H1 (cell line): ENCODE data around the gene CDC73. TPM values are rescaled to one million over a fixed set of nuclear protein-coding genes. Genes with fewer than 3 reads are reported as not detected.

Experiments
- KDM1A ChIP-seq: fragments of 200-600, 300-600 bp; sonication (generic); IDR thresholded peaks from 2 replicates; pipeline ENCODE4 v1.7.1; 2016; ENCODE audit warnings: mild to moderate bottlenecking, low read length, borderline replicate concordance
- NANOG ChIP-seq: IDR thresholded peaks from 2 replicates; pipeline ENCODE4 v1.6.1; 2011; ENCODE audit warnings: low read length, low read depth, mild to moderate bottlenecking, inconsistent platforms; ENCODE audit not compliant: insufficient read depth, poor library complexity, severe bottlenecking
- POLR2A ChIP-seq, 2 experiments: IDR thresholded peaks; 1 replicate in 1 of 2; 2 replicates in 1 of 2; pipeline ENCODE4 v1.6.1; 2011; ENCODE audit warnings: low read depth in 2 of 2, low read length in 2 of 2, mild to moderate bottlenecking in 2 of 2; ENCODE audit errors: control extremely low read depth in 1 of 2
- POU5F1 ChIP-seq: IDR thresholded peaks from 2 replicates; pipeline ENCODE4 v1.6.1; 2011; ENCODE audit warnings: low read depth, mild to moderate bottlenecking, low read length, moderate library complexity
- SIX5 ChIP-seq: IDR thresholded peaks from 2 replicates; pipeline ENCODE4 v1.6.1; 2011; ENCODE audit warnings: mild to moderate bottlenecking, low read depth, low read length
- polyA plus RNA-seq, 7 experiments: library from polyadenylated mRNA; depleted of rRNA in 3 of 7; stranded (reverse) in 5 of 7; unstranded in 2 of 7; fragments of >200 nt in 5 of 7; fragments of 200-250 nt in 2 of 7; gene quantifications; 1 replicate in 5 of 7; 2 replicates in 1 of 7; 4 replicates in 1 of 7; pipeline versions ENCODE4 v1.2.1 to v1.2.3, GENCODE V29; 2011 to 2013; ENCODE audit warnings: missing spikeins in 2 of 7, mixed read lengths in 2 of 7
- total RNA-seq: library from RNA; stranded (reverse); fragmentation: NEBNext Ultra II Directional; extraction: Animal tissue kit (Norgen Biotek cat#: 25700); gene quantifications from 2 replicates; pipeline ENCODE4 v1.2.1, GENCODE V29; 2021
- TF ChIP-seq, protein P1 (sequence below): fragments of 300-600 bp; sonication (generic); IDR thresholded peaks from 2 replicates; pipeline ENCODE4 v1.7.1; 2012; ENCODE audit warnings: low read length, moderate library complexity, mild to moderate bottlenecking, inconsistent platforms; ENCODE audit not compliant: insufficient replicate concordance
- TF ChIP-seq, protein P2 (sequence below): IDR thresholded peaks from 2 replicates; pipeline ENCODE4 v1.6.1; 2011; ENCODE audit warnings: low read length, improper control_type of control experiment

Gene CDC73
- total and polyA plus RNA-seq, 2 of the 8 experiments (the other 6 are each of a cell fraction or from before 2014, with no cell fraction given) = 9.8 to 64.0 TPM

DNA sequence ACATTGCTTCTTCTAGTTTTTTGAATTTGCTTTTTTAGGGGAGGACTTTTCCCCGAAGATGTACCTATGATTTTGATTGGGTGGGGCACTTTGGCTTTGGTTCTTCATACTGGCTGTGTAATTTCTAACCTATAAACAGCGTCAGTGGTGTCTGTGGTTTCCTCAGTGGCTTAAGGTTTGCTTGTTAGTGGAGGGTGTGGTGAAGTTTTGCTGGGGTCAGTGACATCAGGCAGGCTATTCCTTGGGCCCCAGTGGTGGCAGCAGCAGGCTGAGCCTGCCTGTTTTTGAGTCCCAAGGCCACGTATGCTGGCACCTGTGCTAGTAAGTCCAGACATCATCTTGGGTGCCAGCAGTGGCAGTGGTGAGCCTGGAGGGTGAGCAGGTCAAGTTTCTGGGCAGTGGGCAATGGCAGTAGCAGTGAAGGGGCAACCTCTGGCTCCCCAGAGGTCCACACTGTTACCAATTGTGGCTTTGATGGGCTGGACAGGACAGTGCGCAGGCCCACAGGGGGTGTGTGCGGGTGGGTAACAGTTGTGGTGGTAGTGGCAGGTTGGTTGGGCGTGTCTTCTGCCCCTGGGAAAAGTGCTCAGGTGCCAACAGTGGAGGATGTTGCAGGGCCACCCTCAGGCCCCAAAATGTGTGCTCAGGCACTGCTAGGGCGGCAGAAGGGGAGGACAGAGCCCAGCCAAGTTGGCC is 119.4 kb downstream of the CDC73 start (continued):
- TF ChIP-seq, protein P1, sequence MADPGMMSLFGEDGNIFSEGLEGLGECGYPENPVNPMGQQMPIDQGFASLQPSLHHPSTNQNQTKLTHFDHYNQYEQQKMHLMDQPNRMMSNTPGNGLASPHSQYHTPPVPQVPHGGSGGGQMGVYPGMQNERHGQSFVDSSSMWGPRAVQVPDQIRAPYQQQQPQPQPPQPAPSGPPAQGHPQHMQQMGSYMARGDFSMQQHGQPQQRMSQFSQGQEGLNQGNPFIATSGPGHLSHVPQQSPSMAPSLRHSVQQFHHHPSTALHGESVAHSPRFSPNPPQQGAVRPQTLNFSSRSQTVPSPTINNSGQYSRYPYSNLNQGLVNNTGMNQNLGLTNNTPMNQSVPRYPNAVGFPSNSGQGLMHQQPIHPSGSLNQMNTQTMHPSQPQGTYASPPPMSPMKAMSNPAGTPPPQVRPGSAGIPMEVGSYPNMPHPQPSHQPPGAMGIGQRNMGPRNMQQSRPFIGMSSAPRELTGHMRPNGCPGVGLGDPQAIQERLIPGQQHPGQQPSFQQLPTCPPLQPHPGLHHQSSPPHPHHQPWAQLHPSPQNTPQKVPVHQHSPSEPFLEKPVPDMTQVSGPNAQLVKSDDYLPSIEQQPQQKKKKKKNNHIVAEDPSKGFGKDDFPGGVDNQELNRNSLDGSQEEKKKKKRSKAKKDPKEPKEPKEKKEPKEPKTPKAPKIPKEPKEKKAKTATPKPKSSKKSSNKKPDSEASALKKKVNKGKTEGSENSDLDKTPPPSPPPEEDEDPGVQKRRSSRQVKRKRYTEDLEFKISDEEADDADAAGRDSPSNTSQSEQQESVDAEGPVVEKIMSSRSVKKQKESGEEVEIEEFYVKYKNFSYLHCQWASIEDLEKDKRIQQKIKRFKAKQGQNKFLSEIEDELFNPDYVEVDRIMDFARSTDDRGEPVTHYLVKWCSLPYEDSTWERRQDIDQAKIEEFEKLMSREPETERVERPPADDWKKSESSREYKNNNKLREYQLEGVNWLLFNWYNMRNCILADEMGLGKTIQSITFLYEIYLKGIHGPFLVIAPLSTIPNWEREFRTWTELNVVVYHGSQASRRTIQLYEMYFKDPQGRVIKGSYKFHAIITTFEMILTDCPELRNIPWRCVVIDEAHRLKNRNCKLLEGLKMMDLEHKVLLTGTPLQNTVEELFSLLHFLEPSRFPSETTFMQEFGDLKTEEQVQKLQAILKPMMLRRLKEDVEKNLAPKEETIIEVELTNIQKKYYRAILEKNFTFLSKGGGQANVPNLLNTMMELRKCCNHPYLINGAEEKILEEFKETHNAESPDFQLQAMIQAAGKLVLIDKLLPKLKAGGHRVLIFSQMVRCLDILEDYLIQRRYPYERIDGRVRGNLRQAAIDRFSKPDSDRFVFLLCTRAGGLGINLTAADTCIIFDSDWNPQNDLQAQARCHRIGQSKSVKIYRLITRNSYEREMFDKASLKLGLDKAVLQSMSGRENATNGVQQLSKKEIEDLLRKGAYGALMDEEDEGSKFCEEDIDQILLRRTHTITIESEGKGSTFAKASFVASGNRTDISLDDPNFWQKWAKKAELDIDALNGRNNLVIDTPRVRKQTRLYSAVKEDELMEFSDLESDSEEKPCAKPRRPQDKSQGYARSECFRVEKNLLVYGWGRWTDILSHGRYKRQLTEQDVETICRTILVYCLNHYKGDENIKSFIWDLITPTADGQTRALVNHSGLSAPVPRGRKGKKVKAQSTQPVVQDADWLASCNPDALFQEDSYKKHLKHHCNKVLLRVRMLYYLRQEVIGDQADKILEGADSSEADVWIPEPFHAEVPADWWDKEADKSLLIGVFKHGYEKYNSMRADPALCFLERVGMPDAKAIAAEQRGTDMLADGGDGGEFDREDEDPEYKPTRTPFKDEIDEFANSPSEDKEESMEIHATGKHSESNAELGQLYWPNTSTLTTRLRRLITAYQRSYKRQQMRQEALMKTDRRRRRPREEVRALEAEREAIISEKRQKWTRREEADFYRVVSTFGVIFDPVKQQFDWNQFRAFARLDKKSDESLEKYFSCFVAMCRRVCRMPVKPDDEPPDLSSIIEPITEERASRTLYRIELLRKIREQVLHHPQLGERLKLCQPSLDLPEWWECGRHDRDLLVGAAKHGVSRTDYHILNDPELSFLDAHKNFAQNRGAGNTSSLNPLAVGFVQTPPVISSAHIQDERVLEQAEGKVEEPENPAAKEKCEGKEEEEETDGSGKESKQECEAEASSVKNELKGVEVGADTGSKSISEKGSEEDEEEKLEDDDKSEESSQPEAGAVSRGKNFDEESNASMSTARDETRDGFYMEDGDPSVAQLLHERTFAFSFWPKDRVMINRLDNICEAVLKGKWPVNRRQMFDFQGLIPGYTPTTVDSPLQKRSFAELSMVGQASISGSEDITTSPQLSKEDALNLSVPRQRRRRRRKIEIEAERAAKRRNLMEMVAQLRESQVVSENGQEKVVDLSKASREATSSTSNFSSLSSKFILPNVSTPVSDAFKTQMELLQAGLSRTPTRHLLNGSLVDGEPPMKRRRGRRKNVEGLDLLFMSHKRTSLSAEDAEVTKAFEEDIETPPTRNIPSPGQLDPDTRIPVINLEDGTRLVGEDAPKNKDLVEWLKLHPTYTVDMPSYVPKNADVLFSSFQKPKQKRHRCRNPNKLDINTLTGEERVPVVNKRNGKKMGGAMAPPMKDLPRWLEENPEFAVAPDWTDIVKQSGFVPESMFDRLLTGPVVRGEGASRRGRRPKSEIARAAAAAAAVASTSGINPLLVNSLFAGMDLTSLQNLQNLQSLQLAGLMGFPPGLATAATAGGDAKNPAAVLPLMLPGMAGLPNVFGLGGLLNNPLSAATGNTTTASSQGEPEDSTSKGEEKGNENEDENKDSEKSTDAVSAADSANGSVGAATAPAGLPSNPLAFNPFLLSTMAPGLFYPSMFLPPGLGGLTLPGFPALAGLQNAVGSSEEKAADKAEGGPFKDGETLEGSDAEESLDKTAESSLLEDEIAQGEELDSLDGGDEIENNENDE = no peak
- TF ChIP-seq POU5F1 (no peak), POLR2A (IDR thresholded peaks at IDR 0.05; ENCODE audit: control extremely low read depth in 1 of 2, low read depth in 2 of 2, low read length in 2 of 2) (no peak), SIX5 (no peak), KDM1A (no peak), NANOG (no peak)
- TF ChIP-seq, protein P2, sequence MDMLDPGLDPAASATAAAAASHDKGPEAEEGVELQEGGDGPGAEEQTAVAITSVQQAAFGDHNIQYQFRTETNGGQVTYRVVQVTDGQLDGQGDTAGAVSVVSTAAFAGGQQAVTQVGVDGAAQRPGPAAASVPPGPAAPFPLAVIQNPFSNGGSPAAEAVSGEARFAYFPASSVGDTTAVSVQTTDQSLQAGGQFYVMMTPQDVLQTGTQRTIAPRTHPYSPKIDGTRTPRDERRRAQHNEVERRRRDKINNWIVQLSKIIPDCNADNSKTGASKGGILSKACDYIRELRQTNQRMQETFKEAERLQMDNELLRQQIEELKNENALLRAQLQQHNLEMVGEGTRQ = no peak
